K562 (cell line): ENCODE results near the gene VSTM5. TPM values are rescaled to one million over a fixed set of nuclear protein-coding genes. Genes with fewer than 3 reads are reported as not detected.

ENCODE experiments used
- ATAC-seq: fragments of 200-7000 bp; cut with Tn5 transposase; 3 replicates; pipeline ENCODE4 v1.9.1; 2020; ENCODE audit warnings: moderate library complexity
- BruUV-seq: library from RNA; stranded (reverse); fragments of 400-500 nt; replicated peaks from 2 replicates; lab custom pipeline; 2021; lab: Mats Ljungman, UMichigan
- CTCF ChIA-PET: fragments of 300-600 bp; formaldehyde crosslinking; extraction: SDS; loops from one replicate; lab custom pipeline; 2021; ENCODE audit warnings: low intra/inter-chr PET ratio; lab: Yijun Ruan, JAX
- POLR2A ChIA-PET: fragments of 300-600, 350-650 bp; sonication (Branson Sonifier 250); formaldehyde crosslinking; extraction: SDS; loops from one replicate; lab custom pipeline; 2021; ENCODE audit warnings: antibody characterized with exemption, inconsistent platforms; lab: Yijun Ruan, JAX
- DNase-seq, 4 experiments: peaks; one replicate each; pipeline versions ENCODE4 v3.0.0 to v3.0.0-alpha.2; 2011 to 2018; ENCODE audit warnings: low spot score in 3 of 4, mixed read lengths in 3 of 4; ENCODE audit errors: extremely low read depth in 1 of 4
- FAIRE-seq: peaks from 2 replicates; lab custom pipeline; 2011; peaks lifted over from hg19 to GRCh38; lab: Jason Lieb, UNC
- H2AFZ ChIP-seq: 2 replicates; pipeline ENCODE4 v1.6.0; 2011; ENCODE audit warnings: low read depth, low read length, control low read depth, inconsistent platforms
- H3K27ac ChIP-seq: fragments of 200-600 bp; 3 replicates; pipeline ENCODE4 v1.8.0; 2011; ENCODE audit warnings: low read depth, mild to moderate bottlenecking, control low read depth, inconsistent platforms, low read length, moderate library complexity, mixed read lengths; ENCODE audit errors: extremely low read depth
- H3K27me3 ChIP-seq, 2 experiments: fragments of 300-600 bp in 1 of 2; 2 replicates in 1 of 2; 3 replicates in 1 of 2; pipeline versions ENCODE4 v1.6.0 to v1.8.0; 2011; ENCODE audit warnings: inconsistent platforms in 2 of 2, low read length in 2 of 2, mild to moderate bottlenecking in 1 of 2, mixed read lengths in 1 of 2, moderate library complexity in 1 of 2; ENCODE audit not compliant: control insufficient read depth in 2 of 2, insufficient read depth in 2 of 2
- H3K36me3 ChIP-seq: fragments of 300-600 bp; 3 replicates; pipeline ENCODE4 v1.8.0; 2011; ENCODE audit warnings: mild to moderate bottlenecking, low read length, inconsistent platforms; ENCODE audit not compliant: control insufficient read depth, insufficient read depth
- H3K4me1 ChIP-seq, 2 experiments: fragments of 200-600 bp in 1 of 2; replicated peaks in 1 of 2; 2 replicates in 1 of 2; 3 replicates in 1 of 2; pipeline versions ENCODE4 v1.5.1 to v1.8.0; 2011; ENCODE audit warnings: inconsistent platforms in 2 of 2, low read length in 2 of 2, mild to moderate bottlenecking in 1 of 2, mixed read lengths in 1 of 2, moderate library complexity in 1 of 2; ENCODE audit not compliant: control insufficient read depth in 2 of 2, insufficient read depth in 2 of 2
- H3K4me2 ChIP-seq: 2 replicates; pipeline ENCODE4 v1.6.1; 2011; ENCODE audit warnings: low read length, control low read depth, inconsistent platforms, mixed read lengths; ENCODE audit not compliant: insufficient read depth
- H3K4me3 ChIP-seq: fragments of 200-600 bp; sonication (generic), shearing (Covaris generic); 2 replicates; pipeline ENCODE4 v1.5.1; 2016; ENCODE audit warnings: control low read depth, inconsistent platforms
- H3K79me2 ChIP-seq: fragments of 200-600 bp; 3 replicates; pipeline ENCODE4 v1.8.0; 2011; ENCODE audit warnings: low read length, inconsistent platforms; ENCODE audit not compliant: control insufficient read depth, insufficient read depth
- H3K9ac ChIP-seq, 2 experiments: 2 replicates each; pipeline versions ENCODE4 v1.6.0 to v1.6.1; 2011; ENCODE audit warnings: low read depth in 2 of 2, low read length in 2 of 2, control low read depth in 1 of 2, inconsistent platforms in 1 of 2, mild to moderate bottlenecking in 1 of 2, mixed read lengths in 1 of 2; ENCODE audit not compliant: insufficient read depth in 1 of 2
- H3K9me1 ChIP-seq: one replicate; pipeline ENCODE4 v1.6.0; 2011; ENCODE audit warnings: inconsistent platforms, mild to moderate bottlenecking, low read length, moderate library complexity; ENCODE audit not compliant: control insufficient read depth, insufficient read depth
- H3K9me3 ChIP-seq: replicated peaks from 2 replicates; pipeline ENCODE4 v1.5.1; 2011; ENCODE audit warnings: low read depth, low read length, inconsistent platforms; ENCODE audit not compliant: control insufficient read depth, insufficient read depth
- H4K20me1 ChIP-seq: replicated peaks from 2 replicates; pipeline ENCODE4 v1.6.1; 2011; ENCODE audit warnings: low read length, inconsistent platforms, mixed read lengths; ENCODE audit not compliant: control insufficient read depth, insufficient read depth
- BCLAF1 ChIP-seq, 2 experiments: fragments of 450-650 bp in 1 of 2; IDR thresholded peaks; 2 replicates each; pipeline ENCODE4 v1.6.1; 2011 to 2017; ENCODE audit warnings: low read depth in 2 of 2, antibody characterized with exemption in 1 of 2, borderline replicate concordance in 1 of 2, low read length in 1 of 2, mild to moderate bottlenecking in 1 of 2, mixed read lengths in 1 of 2; ENCODE audit not compliant: control insufficient read depth in 1 of 2
- CBFA2T3 ChIP-seq: fragments of 450-650 bp; IDR thresholded peaks from 2 replicates; pipeline ENCODE4 v1.6.1; 2017
- HEY1 ChIP-seq: fragments of 250-450 bp; sonication (Bioruptor Pico); IDR thresholded peaks from 2 replicates; pipeline ENCODE4 v1.5.0; 2020; ENCODE audit warnings: mild to moderate bottlenecking, moderate library complexity, borderline replicate concordance
- ILK ChIP-seq: fragments of 450-650 bp; IDR thresholded peaks from 2 replicates; pipeline ENCODE4 v1.6.1; 2016; ENCODE audit warnings: missing genetic modification characterization, low read depth, mild to moderate bottlenecking, missing compliant biosample characterization, moderate library complexity, borderline replicate concordance
- JUNB ChIP-seq: fragments of 450-650 bp; formaldehyde crosslinking; conservative IDR thresholded peaks from 2 replicates; pipeline ENCODE4 v1.4.0; 2020; ENCODE audit warnings: mild to moderate bottlenecking
- KDM4B ChIP-seq, 2 experiments: fragments of 450-650 bp in 1 of 2; sonication (generic) in 1 of 2; IDR thresholded peaks; 2 replicates each; pipeline ENCODE4 v1.6.1; 2016 to 2017; ENCODE audit warnings: borderline replicate concordance in 2 of 2, antibody characterized with exemption in 1 of 2, low read depth in 1 of 2, mild to moderate bottlenecking in 1 of 2
- MCM5 ChIP-seq: fragments of 450-650 bp; IDR thresholded peaks from 2 replicates; pipeline ENCODE4 v1.6.1; 2016; ENCODE audit warnings: low read depth
- MECOM ChIP-seq: fragments of 250-450 bp; sonication (Bioruptor Pico); IDR thresholded peaks from 2 replicates; pipeline ENCODE4 v1.8.0; 2022; ENCODE audit warnings: inconsistent platforms
- NFATC3 ChIP-seq: fragments of 450-650 bp; IDR thresholded peaks from 2 replicates; pipeline ENCODE4 v1.6.1; 2017; ENCODE audit warnings: mild to moderate bottlenecking
- PCBP1 ChIP-seq: fragments of 200-400 bp; formaldehyde crosslinking; IDR thresholded peaks from 2 replicates; pipeline ENCODE4 v1.6.1; 2018; ENCODE audit warnings: mild to moderate bottlenecking, low read depth, low read length; ENCODE audit not compliant: poor library complexity, severe bottlenecking
- PCBP2 ChIP-seq: fragments of 200-400 bp; formaldehyde crosslinking; IDR thresholded peaks from 2 replicates; pipeline ENCODE4 v1.6.1; 2018; ENCODE audit warnings: low read length, low read depth, mild to moderate bottlenecking, moderate library complexity; ENCODE audit not compliant: poor library complexity, severe bottlenecking
- POU5F1 ChIP-seq: fragments of 150-350 bp; IDR thresholded peaks from 2 replicates; pipeline ENCODE4 v1.6.1; 2014; ENCODE audit warnings: borderline replicate concordance, low read length, low read depth, mild to moderate bottlenecking; ENCODE audit not compliant: partially characterized antibody
- RB1 ChIP-seq: fragments of 450-650 bp; IDR thresholded peaks from 2 replicates; pipeline ENCODE4 v1.6.1; 2017; ENCODE audit warnings: low read depth, mild to moderate bottlenecking
- ZBTB5 ChIP-seq: fragments of 450-650 bp; IDR thresholded peaks from 2 replicates; pipeline ENCODE4 v1.6.1; 2017; ENCODE audit warnings: antibody characterized with exemption
- ZNF146 ChIP-seq: IDR thresholded peaks from one replicate; pipeline ENCODE4 v1.6.1; 2018; ENCODE audit warnings: missing compliant biosample characterization; ENCODE audit not compliant: unreplicated experiment
- ZNF77 ChIP-seq: fragments of 250-450 bp; sonication (Bioruptor Pico); IDR thresholded peaks from 2 replicates; pipeline ENCODE4 v1.5.0; 2020
- ZNF785 ChIP-seq: fragments of 250-450 bp; sonication (Bioruptor Pico); IDR thresholded peaks from 2 replicates; pipeline ENCODE4 v1.4.0; 2020; ENCODE audit warnings: mild to moderate bottlenecking
- WGBS: fragments of 100-300 bp; shearing (Covaris generic); methylation state at CpG from one replicate; pipeline ENCODE4 v1.1.6; 2016; ENCODE audit warnings: low coverage, mixed read lengths; ENCODE audit not compliant: insufficient coverage; ENCODE audit errors: missing lambda C conversion rate; 5-methylcytosine and 5-hydroxymethylcytosine counted together
- in situ Hi-C: fragments of 300-500 bp; cut with MboI; formaldehyde crosslinking; loops from 4 replicates; pipeline ENCODE4 v1.15.0; 2018; ENCODE audit warnings: inconsistent platforms, mixed read lengths
- intact Hi-C: fragments of 100-400 bp; cut with micrococcal nuclease; formaldehyde crosslinking; loops from 2 replicates; pipeline ENCODE4 v1.14.2; 2022
- polyA plus RNA-seq, 8 experiments: library from polyadenylated mRNA; depleted of rRNA in 4 of 8; stranded (reverse) in 5 of 8; unstranded in 3 of 8; fragments of >200 nt; fragmentation: Nextera tagmentation in 2 of 8; fragmentation: Illumina TruSeq in 1 of 8; extraction: Ambion mirVana in 2 of 8; extraction: Trizol in 1 of 8; gene quantifications; 2 replicates each; pipeline versions ENCODE4 v1.2.1 to v1.2.3, GENCODE V29; 2011 to 2014; ENCODE audit warnings: inconsistent platforms in 1 of 8, missing spikeins in 1 of 8
- total RNA-seq, 7 experiments: library from RNA; depleted of rRNA in 6 of 7; stranded (reverse); fragments of >200 nt in 6 of 7; fragmentation: Illumina TruSeq in 2 of 7; extraction: Trizol in 2 of 7; gene quantifications; 2 replicates each; pipeline versions ENCODE4 v1.2.1 to v1.2.3, GENCODE V29; 2011 to 2021; ENCODE audit warnings: low replicate concordance in 1 of 7
- TF ChIP-seq, protein P1 (sequence below): fragments of 450-650 bp; conservative IDR thresholded peaks from 2 replicates; pipeline ENCODE4 v1.6.1; 2016; ENCODE audit warnings: missing genetic modification characterization, low read depth, mild to moderate bottlenecking, missing compliant biosample characterization, moderate library complexity

The VSTM5 gene
- total and polyA plus RNA-seq, 9 of the 15 experiments (the other 6 are each of a cell fraction or from before 2014, with no cell fraction given) = 0.01 TPM; not detected in 8

DNA sequence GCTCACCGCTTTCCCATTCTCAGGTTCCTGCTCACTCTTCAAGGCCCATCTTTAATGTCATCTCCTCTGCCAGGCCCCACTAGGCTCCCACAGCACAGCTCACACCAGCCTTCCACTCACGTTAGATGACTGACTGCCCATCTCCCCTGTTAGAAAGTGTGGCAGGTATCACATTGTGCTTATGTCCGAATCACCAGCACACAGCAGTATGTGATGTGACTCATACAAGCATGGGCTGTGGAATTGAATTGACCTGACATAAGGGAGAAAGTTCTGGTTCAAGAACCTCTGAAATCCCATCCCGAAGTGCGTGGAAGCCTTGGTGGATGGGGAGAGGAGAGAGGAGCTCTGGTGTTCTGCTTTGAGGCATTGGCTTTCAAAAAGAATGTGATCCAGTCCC, 6.5 kb downstream of the VSTM5 start:
- BruUV-seq = no TSS peak
- TF ChIP-seq ZNF785 = no peak
- TF ChIP-seq ZNF77 = no peak
- TF ChIP-seq, protein P1, sequence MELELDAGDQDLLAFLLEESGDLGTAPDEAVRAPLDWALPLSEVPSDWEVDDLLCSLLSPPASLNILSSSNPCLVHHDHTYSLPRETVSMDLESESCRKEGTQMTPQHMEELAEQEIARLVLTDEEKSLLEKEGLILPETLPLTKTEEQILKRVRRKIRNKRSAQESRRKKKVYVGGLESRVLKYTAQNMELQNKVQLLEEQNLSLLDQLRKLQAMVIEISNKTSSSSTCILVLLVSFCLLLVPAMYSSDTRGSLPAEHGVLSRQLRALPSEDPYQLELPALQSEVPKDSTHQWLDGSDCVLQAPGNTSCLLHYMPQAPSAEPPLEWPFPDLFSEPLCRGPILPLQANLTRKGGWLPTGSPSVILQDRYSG (tag) = no peak
- TF ChIP-seq MCM5 = no peak
- TF ChIP-seq PCBP2 = no peak
- no peak for TF ChIP-seq KDM4B (IDR thresholded peaks at IDR 0.05; ENCODE audit: borderline replicate concordance in 2 of 2, low read depth in 1 of 2)
- TF ChIP-seq POU5F1 = no peak
- no peak for TF ChIP-seq JUNB (CRISPR knock-in tag)
- TF ChIP-seq ILK (tag) = no peak
- TF ChIP-seq HEY1 (CRISPR knock-in tag) = no peak
- TF ChIP-seq CBFA2T3 = no peak
- TF ChIP-seq NFATC3 = no peak
- no peak for TF ChIP-seq MECOM (CRISPR knock-in tag)
- no peak for TF ChIP-seq PCBP1
- TF ChIP-seq BCLAF1 (IDR thresholded peaks at IDR 0.05; ENCODE audit: borderline replicate concordance in 1 of 2, control insufficient read depth in 1 of 2, low read depth in 2 of 2, low read length in 1 of 2) = no peak
- TF ChIP-seq RB1 = no peak
- TF ChIP-seq ZNF146 = no peak
- no peak for TF ChIP-seq ZBTB5
- TF ChIP-seq, all 486 proteins: peak for 0

More for the DNA sequence above, 6.5 kb downstream of the VSTM5 start:
- FAIRE-seq = no peak
- Histone ChIP-seq H3K9me3 (no peaks in the 10 kb centered on the region), H3K27ac (no peak overlapping the region), H3K27me3 (peaks cover 23 to 54% of the 10 kb centered on the region in 2 experiments; a peak in 4 of 5 replicates), H3K9ac (no peak overlapping the region), H3K9me1 (no peaks in the 10 kb centered on the region), H3K4me2 (no peak overlapping the region), H3K36me3 (no peaks in the 10 kb centered on the region), H4K20me1 (peaks cover 2% of the 10 kb centered on the region; the same call in 1 of the 2 replicates), H3K4me1 (peaks cover 3 to 5% of the 10 kb centered on the region in 2 experiments; a peak in 3 of 5 replicates), H2AFZ (no peak overlapping the region), H3K4me3 (no peak overlapping the region), H3K79me2 (no peaks in the 10 kb centered on the region)
- ATAC-seq = no peak
- in situ Hi-C loops (no loop called here), intact Hi-C loops (no loop called here)
- ChIA-PET POLR2A (interaction anchor here (1.1 kb wide), 1 partner anchor 13 kb away, joined by 3 read pairs; no protein-coding TSS in a partner anchor), CTCF (no interaction called here)
- DNase-seq = no peak
- 8% methylated on average over 5 of the region's 5 CpGs for WGBS
